GM12873 (cell line): ENCODE measurements around the gene DCST2.

Source experiments
- CTCF ChIP-seq: IDR thresholded peaks from 2 replicates; pipeline ENCODE4 v1.5.1; 2012; ENCODE audit warnings: low read depth, mild to moderate bottlenecking, moderate library complexity, low read length, control low read depth; ENCODE audit not compliant: insufficient read depth; ENCODE audit errors: missing control alignments

The DCST2 gene

GRCh38 chr1:154972517-154973343 lies 60.9 kb downstream of the DCST2 start:
- no peak for TF ChIP-seq CTCF

GRCh38 chr1:154972213-154972516 lies 61.4 kb downstream of the DCST2 start:
- no peak for TF ChIP-seq CTCF

GRCh38 chr1:154971341-154971998 lies 62.1 kb downstream of the DCST2 start:
- TF ChIP-seq CTCF: no peak

- no peak for TF ChIP-seq CTCF
These were observed 62.8 kb downstream of the DCST2 start, which contains the start of gene SHC1 for GRCh38 chr1:154970631-154971340. SHC1 (minus strand) TSS chr1:154970747; CDS start chr1:154970526, 221 bp downstream.

GRCh38 chr1:154969860-154970452 lies 63.6 kb downstream of the DCST2 start:
- no peak for TF ChIP-seq CTCF

GRCh38 chr1:154969246-154969645 lies 64.3 kb downstream of the DCST2 start:
- TF ChIP-seq CTCF: no peak

- TF ChIP-seq CTCF: no peak
These were observed 64.8 kb downstream of the DCST2 start for GRCh38 chr1:154968731-154969130.
